Measurements from ENCODE around the gene ADH4. TPM values are rescaled to one million over a fixed set of nuclear protein-coding genes. Genes with fewer than 3 reads are reported as not detected.

ADH4 gene
- total RNA-seq, 1 experiment from 2014 or later = not detected

DNA sequence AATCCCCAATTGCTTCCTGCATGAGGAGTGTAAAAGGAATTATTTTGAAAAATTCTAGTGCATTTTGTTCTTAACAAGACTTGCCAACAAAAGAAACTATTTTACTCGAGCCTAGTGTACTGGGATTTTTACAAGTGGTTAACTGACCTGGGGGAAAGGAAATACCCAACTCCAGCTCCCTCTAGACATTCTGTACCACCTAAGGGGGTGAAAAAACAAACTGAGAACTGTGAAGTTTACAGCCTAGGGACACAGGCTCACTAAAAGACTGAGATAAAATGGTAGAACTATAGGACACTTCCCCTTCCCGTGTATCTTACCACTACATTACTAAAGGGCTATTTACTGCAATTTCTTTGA lies 52.9 kb downstream of the ADH4 start:
- H3K9ac ChIP-seq (ENCODE audit: low read length) = no peak overlapping the region
- no peak overlapping the region for H2AFZ ChIP-seq (ENCODE audit: low read length)
- no peaks in the 10 kb centered on the region for H3K9me2 ChIP-seq (replicated peaks; ENCODE audit: low read length)
- no peaks in the 10 kb centered on the region for H3K36me3 ChIP-seq (ENCODE audit: low read depth, low read length)
- TF ChIP-seq EZH2phosphoT487 (IDR thresholded peaks at IDR 0.05; ENCODE audit: borderline replicate concordance, low read length) (no peak), EZH2 (IDR thresholded peaks at IDR 0.05; ENCODE audit: low read length, unreplicated experiment) (no peak)
- TF ChIP-seq, protein P1, sequence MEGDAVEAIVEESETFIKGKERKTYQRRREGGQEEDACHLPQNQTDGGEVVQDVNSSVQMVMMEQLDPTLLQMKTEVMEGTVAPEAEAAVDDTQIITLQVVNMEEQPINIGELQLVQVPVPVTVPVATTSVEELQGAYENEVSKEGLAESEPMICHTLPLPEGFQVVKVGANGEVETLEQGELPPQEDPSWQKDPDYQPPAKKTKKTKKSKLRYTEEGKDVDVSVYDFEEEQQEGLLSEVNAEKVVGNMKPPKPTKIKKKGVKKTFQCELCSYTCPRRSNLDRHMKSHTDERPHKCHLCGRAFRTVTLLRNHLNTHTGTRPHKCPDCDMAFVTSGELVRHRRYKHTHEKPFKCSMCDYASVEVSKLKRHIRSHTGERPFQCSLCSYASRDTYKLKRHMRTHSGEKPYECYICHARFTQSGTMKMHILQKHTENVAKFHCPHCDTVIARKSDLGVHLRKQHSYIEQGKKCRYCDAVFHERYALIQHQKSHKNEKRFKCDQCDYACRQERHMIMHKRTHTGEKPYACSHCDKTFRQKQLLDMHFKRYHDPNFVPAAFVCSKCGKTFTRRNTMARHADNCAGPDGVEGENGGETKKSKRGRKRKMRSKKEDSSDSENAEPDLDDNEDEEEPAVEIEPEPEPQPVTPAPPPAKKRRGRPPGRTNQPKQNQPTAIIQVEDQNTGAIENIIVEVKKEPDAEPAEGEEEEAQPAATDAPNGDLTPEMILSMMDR (conservative IDR thresholded peaks at IDR 0.05; ENCODE audit: low read depth, low read length) = no peak
- DNase-seq = no peak
- intact Hi-C loops (cut with micrococcal nuclease) = no loop called here
- ChIA-PET CTCF (no interaction called here), POLR2A (ENCODE audit: unreplicated experiment) (no interaction called here)
- H3K27ac ChIP-seq (ENCODE audit: low read length) = no peak overlapping the region
- H3K9me3 ChIP-seq (ENCODE audit: low read length) = no peaks in the 10 kb centered on the region
- no TSS peak for BruUV-seq (replicated peaks)
- H4K20me1 ChIP-seq (ENCODE audit: low read length) = no peaks in the 10 kb centered on the region
- H3K79me2 ChIP-seq (ENCODE audit: low read length) = peaks cover 34% of the 10 kb centered on the region
- H3K27me3 ChIP-seq (ENCODE audit: low read length) = no peaks in the 10 kb centered on the region
- no peak overlapping the region for H3K4me2 ChIP-seq (ENCODE audit: low read length)
- H3K4me1 ChIP-seq (ENCODE audit: insufficient read depth, low read length) = peaks cover 5% of the 10 kb centered on the region; the same call in 1 of the 2 replicates
- no peaks in the 10 kb centered on the region for H3F3A ChIP-seq (ENCODE audit: low read length, unreplicated experiment)
- no peak overlapping the region for H3K4me3 ChIP-seq (ENCODE audit: low read length)
- no peak for ATAC-seq

- Histone ChIP-seq H3K36me3 (ENCODE audit: low read depth, low read length) (no peaks in the 10 kb centered on the region), H3K9me2 (replicated peaks; ENCODE audit: low read length) (no peaks in the 10 kb centered on the region), H2AFZ (ENCODE audit: low read length) (no peak overlapping the region), H3K4me1 (ENCODE audit: insufficient read depth, low read length) (peaks cover 5% of the 10 kb centered on the region; the same call in 1 of the 2 replicates), H3K4me3 (ENCODE audit: low read length) (no peak overlapping the region), H3F3A (ENCODE audit: low read length, unreplicated experiment) (no peaks in the 10 kb centered on the region), H3K4me2 (ENCODE audit: low read length) (peak overlapping the region; percentile 38; the same call in 1 of the 2 replicates), H3K9ac (ENCODE audit: low read length) (no peak overlapping the region), H3K79me2 (ENCODE audit: low read length) (peaks cover 39% of the 10 kb centered on the region), H3K9me3 (ENCODE audit: low read length) (no peaks in the 10 kb centered on the region), H3K27ac (ENCODE audit: low read length) (no peak overlapping the region), H3K27me3 (ENCODE audit: low read length) (no peaks in the 10 kb centered on the region), H4K20me1 (ENCODE audit: low read length) (no peaks in the 10 kb centered on the region)
- intact Hi-C loops (cut with micrococcal nuclease) = no loop called here
- CTCF ChIA-PET = no interaction called here
- TF ChIP-seq, protein P1 (conservative IDR thresholded peaks at IDR 0.05; ENCODE audit: low read depth, low read length) = no peak
- TF ChIP-seq EZH2phosphoT487 (IDR thresholded peaks at IDR 0.05; ENCODE audit: borderline replicate concordance, low read length) (no peak), EZH2 (IDR thresholded peaks at IDR 0.05; ENCODE audit: low read length, unreplicated experiment) (no peak)
- no peak for DNase-seq
- POLR2A ChIA-PET (ENCODE audit: unreplicated experiment) = no interaction called here
- BruUV-seq (replicated peaks) = no TSS peak
- ATAC-seq = no peak
Observed at GRCh38 chr4:99090481-99091215, 53.4 kb downstream of the ADH4 start.

Measured in PC-3 (cell line).